Stimulated activated CD8-positive, alpha-beta memory T cell treated with anti-CD3 and anti-CD28 coated beads, Interleukin-4, amount 100 ng/mL, for 1 hour (primary cell): ENCODE results near the gene CDH2.

ENCODE experiments used
- DNase-seq, 2 donors: peaks; one replicate each; pipeline ENCODE4 v3.0.0-alpha.2; 2020; ENCODE audit warnings: low read depth in 2 of 2, low spot score in 1 of 2

CDH2 gene

GRCh38 chr18:28176948-28177827 is at the start of gene CDH2:
Gene CDH2, minus strand, starts transcription at chr18:28177130. Its CDS starts 108 bp downstream, at chr18:28177022.
- no peak for DNase-seq

GRCh38 chr18:28212060-28212459 is 35.1 kb upstream of the CDH2 start:
- DNase-seq, result no peak

GRCh38 chr18:28208712-28209265 is 31.9 kb upstream of the CDH2 start:
- DNase-seq, result no peak

GRCh38 chr18:28208268-28208667 is 31.3 kb upstream of the CDH2 start:
- no peak for DNase-seq

- no peak for DNase-seq
Observed at GRCh38 chr18:28204154-28204553, 27.2 kb upstream of the CDH2 start.

- DNase-seq, result no peak
Observed at GRCh38 chr18:28201056-28201455, 24.1 kb upstream of the CDH2 start.

GRCh38 chr18:28198620-28199019 is 21.7 kb upstream of the CDH2 start:
- no peak for DNase-seq

GRCh38 chr18:28193177-28193778 is 16.3 kb upstream of the CDH2 start:
- no peak for DNase-seq

GRCh38 chr18:28189400-28190239 is 12.7 kb upstream of the CDH2 start:
- DNase-seq, result no peak

GRCh38 chr18:28185121-28185520 is 8.2 kb upstream of the CDH2 start:
- DNase-seq, result no peak

GRCh38 chr18:28183418-28184078 is 6.6 kb upstream of the CDH2 start:
- DNase-seq, result no peak

- no peak for DNase-seq
Observed at GRCh38 chr18:28181616-28182015, 4.7 kb upstream of the CDH2 start.

GRCh38 chr18:28178720-28179119 is 1.8 kb upstream of the CDH2 start:
- no peak for DNase-seq

- DNase-seq, result no peak
Observed at GRCh38 chr18:28177828-28178635, 1.1 kb upstream of the CDH2 start.

- no peak for DNase-seq
Observed at GRCh38 chr18:28176698-28176947, 307 bp downstream of the CDH2 start.

- no peak for DNase-seq
Observed at GRCh38 chr18:28175930-28176697, 816 bp downstream of the CDH2 start.

GRCh38 chr18:28175150-28175929 is 1.6 kb downstream of the CDH2 start:
- DNase-seq, result no peak

- no peak for DNase-seq
Observed at GRCh38 chr18:28174181-28174905, 2.6 kb downstream of the CDH2 start.
